ENCODE data around the gene TIGD1.

Gene TIGD1

GRCh38 chr2:232527905-232528470 is 22.4 kb downstream of the TIGD1 start:
- Histone ChIP-seq H3K4me3 (ENCODE audit: insufficient read depth in 1 of 2, low read depth in 1 of 2, low read length in 2 of 2) (no peak overlapping the region), H2BK5ac (ENCODE audit: low read depth, low read length, poor library complexity, severe bottlenecking) (no peak overlapping the region), H2AK5ac (ENCODE audit: low read length, severe bottlenecking) (no peak overlapping the region), H3K9me3 (ENCODE audit: control insufficient read depth, low read length) (no peaks in the 10 kb centered on the region), H3K23ac (ENCODE audit: low read length in 2 of 2) (no peak overlapping the region), H3K9ac (ENCODE audit: low read length) (no peak overlapping the region), H2BK15ac (ENCODE audit: low read depth, poor library complexity, severe bottlenecking) (no peak overlapping the region), H3K27ac (ENCODE audit: low read length, poor library complexity, severe bottlenecking) (no peak overlapping the region), H4K91ac (ENCODE audit: low read length) (no peak overlapping the region), H3K79me1 (replicated peaks; ENCODE audit: low read length, poor library complexity, severe bottlenecking) (no peaks in the 10 kb centered on the region), H3K27me3 (ENCODE audit: control insufficient read depth in 1 of 2, insufficient read depth in 1 of 2, low read length in 2 of 2) (peaks cover 40 to 79% of the 10 kb centered on the region in 2 experiments), H3K14ac (ENCODE audit: low read length in 2 of 2) (no peak overlapping the region), H3K18ac (ENCODE audit: low read depth in 1 of 2, low read length in 2 of 2) (no peak overlapping the region), H2AFZ (ENCODE audit: low read depth, low read length) (no peak overlapping the region), H3K4ac (ENCODE audit: low read depth in 1 of 2, low read length in 2 of 2) (no peak overlapping the region), H3K4me1 (ENCODE audit: control insufficient read depth, insufficient read depth, low read depth, low read length) (peaks cover 11% of the 10 kb centered on the region), H2BK120ac (ENCODE audit: low read depth, low read length) (no peak overlapping the region), H4K8ac (ENCODE audit: low read length) (no peak overlapping the region), H3K4me2 (ENCODE audit: low read length, poor library complexity, severe bottlenecking) (no peak overlapping the region), H2BK12ac (ENCODE audit: low read length in 2 of 2) (no peak overlapping the region), H3K36me3 (ENCODE audit: control insufficient read depth in 1 of 2, insufficient read depth in 2 of 2, low read depth in 1 of 2, low read length in 2 of 2) (no peaks in the 10 kb centered on the region)
- WGBS = 77% methylated on average over 5 of the region's 6 CpGs
- no peak for DNase-seq

- no peak overlapping the region for H2BK12ac ChIP-seq (ENCODE audit: low read length in 2 of 2)
These were observed 23.9 kb downstream of the TIGD1 start for GRCh38 chr2:232526372-232526941.

GRCh38 chr2:232525791-232526371 is 24.5 kb downstream of the TIGD1 start, which contains the start of gene CHRND:
TSS of gene CHRND (plus strand) at chr2:232526160. CDS start at chr2:232526216, 56 bp downstream.
- H3K27me3 ChIP-seq (ENCODE audit: control insufficient read depth in 1 of 2, insufficient read depth in 1 of 2, low read length in 2 of 2) = peaks cover 57 to 87% of the 10 kb centered on the region in 2 experiments
- no peak within 1 kb of the TSS for H3K4me3 ChIP-seq (ENCODE audit: insufficient read depth in 1 of 2, low read depth in 1 of 2, low read length in 2 of 2)
- H3K4me1 ChIP-seq (ENCODE audit: control insufficient read depth, insufficient read depth, low read depth, low read length) = peaks cover 20% of the 10 kb centered on the region
- H2BK15ac ChIP-seq (ENCODE audit: low read depth, poor library complexity, severe bottlenecking) = no peak within 1 kb of the TSS
- DNase-seq = no peak
- no peak within 1 kb of the TSS for H3K23ac ChIP-seq (ENCODE audit: low read length in 2 of 2)
- no peak within 1 kb of the TSS for H2BK5ac ChIP-seq (ENCODE audit: low read depth, low read length, poor library complexity, severe bottlenecking)
- H3K4me2 ChIP-seq (ENCODE audit: low read length, poor library complexity, severe bottlenecking) = no peak within 1 kb of the TSS
- no peaks in the 10 kb centered on the region for H3K9me3 ChIP-seq (ENCODE audit: control insufficient read depth, low read length)
- no peak within 1 kb of the TSS for H3K18ac ChIP-seq (ENCODE audit: low read depth in 1 of 2, low read length in 2 of 2)
- H2BK12ac ChIP-seq (ENCODE audit: low read length in 2 of 2) = no peak within 1 kb of the TSS
- H3K36me3 ChIP-seq (ENCODE audit: control insufficient read depth in 1 of 2, insufficient read depth in 2 of 2, low read depth in 1 of 2, low read length in 2 of 2) = no peaks in the 10 kb centered on the region
- H4K91ac ChIP-seq (ENCODE audit: low read length) = no peak within 1 kb of the TSS
- H3K9ac ChIP-seq (ENCODE audit: low read length) = no peak within 1 kb of the TSS
- H2AFZ ChIP-seq (ENCODE audit: low read depth, low read length) = no peak within 1 kb of the TSS
- no peaks in the 10 kb centered on the region for H3K79me1 ChIP-seq (replicated peaks; ENCODE audit: low read length, poor library complexity, severe bottlenecking)
- H2BK120ac ChIP-seq (ENCODE audit: low read depth, low read length) = no peak within 1 kb of the TSS
- no peak within 1 kb of the TSS for H3K14ac ChIP-seq (ENCODE audit: low read length in 2 of 2)
- H3K4ac ChIP-seq (ENCODE audit: low read depth in 1 of 2, low read length in 2 of 2) = no peak within 1 kb of the TSS
- no peak within 1 kb of the TSS for H3K27ac ChIP-seq (ENCODE audit: low read length, poor library complexity, severe bottlenecking)
- H4K8ac ChIP-seq (ENCODE audit: low read length) = no peak within 1 kb of the TSS
- 35% methylated on average over 15 of the region's 18 CpGs for WGBS
- H2AK5ac ChIP-seq (ENCODE audit: low read length, severe bottlenecking) = no peak within 1 kb of the TSS

More at GRCh38 chr2:232526372-232526941, 23.9 kb downstream of the TIGD1 start:
- H3K23ac ChIP-seq (ENCODE audit: low read length in 2 of 2) = no peak overlapping the region
- H3K9ac ChIP-seq (ENCODE audit: low read length) = no peak overlapping the region
- H4K91ac ChIP-seq (ENCODE audit: low read length) = no peak overlapping the region
- H2AK5ac ChIP-seq (ENCODE audit: low read length, severe bottlenecking) = no peak overlapping the region
- H3K4me1 ChIP-seq (ENCODE audit: control insufficient read depth, insufficient read depth, low read depth, low read length) = peaks cover 20% of the 10 kb centered on the region
- no peaks in the 10 kb centered on the region for H3K36me3 ChIP-seq (ENCODE audit: control insufficient read depth in 1 of 2, insufficient read depth in 2 of 2, low read depth in 1 of 2, low read length in 2 of 2)
- WGBS = 82% methylated on average over 11 of the region's 13 CpGs
- no peak overlapping the region for H3K27ac ChIP-seq (ENCODE audit: low read length, poor library complexity, severe bottlenecking)
- H3K9me3 ChIP-seq (ENCODE audit: control insufficient read depth, low read length) = no peaks in the 10 kb centered on the region
- H2BK120ac ChIP-seq (ENCODE audit: low read depth, low read length) = no peak overlapping the region
- no peak for DNase-seq
- no peak overlapping the region for H3K4me2 ChIP-seq (ENCODE audit: low read length, poor library complexity, severe bottlenecking)
- no peak overlapping the region for H3K14ac ChIP-seq (ENCODE audit: low read length in 2 of 2)
- H3K4ac ChIP-seq (ENCODE audit: low read depth in 1 of 2, low read length in 2 of 2) = no peak overlapping the region
- no peak overlapping the region for H4K8ac ChIP-seq (ENCODE audit: low read length)
- H2AFZ ChIP-seq (ENCODE audit: low read depth, low read length) = no peak overlapping the region
- peaks cover 51 to 87% of the 10 kb centered on the region in 2 experiments for H3K27me3 ChIP-seq (ENCODE audit: control insufficient read depth in 1 of 2, insufficient read depth in 1 of 2, low read length in 2 of 2)
- no peak overlapping the region for H3K4me3 ChIP-seq (ENCODE audit: insufficient read depth in 1 of 2, low read depth in 1 of 2, low read length in 2 of 2)
- H2BK5ac ChIP-seq (ENCODE audit: low read depth, low read length, poor library complexity, severe bottlenecking) = no peak overlapping the region
- no peaks in the 10 kb centered on the region for H3K79me1 ChIP-seq (replicated peaks; ENCODE audit: low read length, poor library complexity, severe bottlenecking)
- no peak overlapping the region for H3K18ac ChIP-seq (ENCODE audit: low read depth in 1 of 2, low read length in 2 of 2)
- no peak overlapping the region for H2BK15ac ChIP-seq (ENCODE audit: low read depth, poor library complexity, severe bottlenecking)

GRCh38 chr2:232525199-232525598 is 25.2 kb downstream of the TIGD1 start:
- Histone ChIP-seq H2BK15ac (ENCODE audit: low read depth, poor library complexity, severe bottlenecking) (no peak overlapping the region), H2BK120ac (ENCODE audit: low read depth, low read length) (no peak overlapping the region)

More at GRCh38 chr2:232525199-232525598, 25.2 kb downstream of the TIGD1 start:
- Histone ChIP-seq H3K27me3 (ENCODE audit: control insufficient read depth in 1 of 2, insufficient read depth in 1 of 2, low read length in 2 of 2) (peaks cover 59 to 87% of the 10 kb centered on the region in 2 experiments), H4K91ac (ENCODE audit: low read length) (no peak overlapping the region), H3K4me3 (ENCODE audit: insufficient read depth in 1 of 2, low read depth in 1 of 2, low read length in 2 of 2) (no peak overlapping the region), H3K18ac (ENCODE audit: low read depth in 1 of 2, low read length in 2 of 2) (no peak overlapping the region), H3K9me3 (ENCODE audit: control insufficient read depth, low read length) (no peaks in the 10 kb centered on the region), H2AFZ (ENCODE audit: low read depth, low read length) (no peak overlapping the region), H3K4me1 (ENCODE audit: control insufficient read depth, insufficient read depth, low read depth, low read length) (peaks cover 20% of the 10 kb centered on the region), H3K23ac (ENCODE audit: low read length in 2 of 2) (no peak overlapping the region), H3K79me1 (replicated peaks; ENCODE audit: low read length, poor library complexity, severe bottlenecking) (no peaks in the 10 kb centered on the region), H2AK5ac (ENCODE audit: low read length, severe bottlenecking) (no peak overlapping the region), H4K8ac (ENCODE audit: low read length) (no peak overlapping the region), H2BK5ac (ENCODE audit: low read depth, low read length, poor library complexity, severe bottlenecking) (no peak overlapping the region), H3K14ac (ENCODE audit: low read length in 2 of 2) (no peak overlapping the region), H3K27ac (ENCODE audit: low read length, poor library complexity, severe bottlenecking) (no peak overlapping the region), H3K4me2 (ENCODE audit: low read length, poor library complexity, severe bottlenecking) (no peak overlapping the region), H3K9ac (ENCODE audit: low read length) (no peak overlapping the region), H3K4ac (ENCODE audit: low read depth in 1 of 2, low read length in 2 of 2) (no peak overlapping the region), H2BK12ac (ENCODE audit: low read length in 2 of 2) (no peak overlapping the region), H3K36me3 (ENCODE audit: control insufficient read depth in 1 of 2, insufficient read depth in 2 of 2, low read depth in 1 of 2, low read length in 2 of 2) (no peaks in the 10 kb centered on the region)
- no peak for DNase-seq
- WGBS = 83% methylated on average over 12 of the region's 14 CpGs

Measured in mesenchymal stem cell (in vitro differentiated cells and primary cell).